Ishikawa (cell line): ENCODE data around the gene ST6GALNAC3.

Experiments
- CREB1 ChIP-seq: IDR thresholded peaks from 2 replicates; pipeline ENCODE4 v1.6.1; 2012; ENCODE audit warnings: low read depth
- EP300 ChIP-seq: IDR thresholded peaks from 2 replicates; pipeline ENCODE4 v1.6.1; 2012; ENCODE audit warnings: borderline replicate concordance
- FOXM1 ChIP-seq: IDR thresholded peaks from 2 replicates; pipeline ENCODE4 v1.6.1; 2012; ENCODE audit warnings: low read depth, borderline replicate concordance
- MAX ChIP-seq: IDR thresholded peaks from 2 replicates; pipeline ENCODE4 v1.6.1; 2012
- RAD21 ChIP-seq: IDR thresholded peaks from 2 replicates; pipeline ENCODE4 v1.6.1; 2012; ENCODE audit warnings: low read depth
- TCF12 ChIP-seq: IDR thresholded peaks from 2 replicates; pipeline ENCODE4 v1.6.1; 2012; ENCODE audit warnings: low read depth
- TEAD4 ChIP-seq: IDR thresholded peaks from 2 replicates; pipeline ENCODE4 v1.6.1; 2012
- USF1 ChIP-seq: IDR thresholded peaks from 2 replicates; pipeline ENCODE4 v1.6.1; 2012

- TF ChIP-seq FOXM1 (no peak), RAD21 (no peak), CREB1 (no peak), TCF12 (no peak), MAX (no peak), TEAD4 (no peak), EP300 (no peak), USF1 (no peak)
Measured at GRCh38 chr1:76252431-76252830, 177.9 kb downstream of the ST6GALNAC3 start.
